GM21576 (cell line): ENCODE results near the gene TSPYL4.

Experiments used
- ATAC-seq: cut with Tn5 transposase; IDR thresholded peaks from one replicate; pipeline ENCODE4 v1.9.1; 2021; ENCODE audit warnings: mild to moderate bottlenecking, moderate library complexity; ENCODE audit not compliant: unreplicated experiment

The TSPYL4 gene

DNA sequence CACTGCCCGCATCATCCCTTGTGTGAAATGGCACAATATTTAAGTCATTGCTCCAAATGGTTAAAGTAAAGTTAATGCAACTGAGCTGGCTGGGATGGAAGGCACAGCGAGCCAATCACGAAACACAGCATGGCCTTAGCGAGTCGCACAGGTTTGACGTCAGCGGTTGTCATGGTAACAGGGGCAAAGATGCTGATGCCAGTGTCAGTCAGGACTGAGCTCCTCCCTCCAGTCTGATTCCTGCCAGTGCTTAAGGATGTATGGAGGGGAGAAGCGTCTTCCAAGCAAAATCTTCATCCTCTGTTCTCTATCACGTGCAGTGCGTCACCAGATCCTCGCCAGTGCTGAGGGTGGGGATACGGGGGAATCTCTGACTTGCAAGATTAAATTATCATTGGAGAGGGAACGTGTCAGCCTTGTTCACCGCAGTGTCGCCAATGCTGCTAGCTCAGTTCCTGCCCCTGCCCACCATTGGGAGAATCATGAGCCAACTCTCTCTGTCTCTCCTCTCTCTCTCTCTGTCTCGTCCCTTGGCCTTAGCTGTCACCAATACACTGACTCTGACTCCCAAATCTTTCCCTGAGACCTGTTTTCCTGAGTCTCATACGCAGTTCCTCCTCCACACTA lies 24.5 kb downstream of the TSPYL4 start:
- ATAC-seq = no peak

DNA sequence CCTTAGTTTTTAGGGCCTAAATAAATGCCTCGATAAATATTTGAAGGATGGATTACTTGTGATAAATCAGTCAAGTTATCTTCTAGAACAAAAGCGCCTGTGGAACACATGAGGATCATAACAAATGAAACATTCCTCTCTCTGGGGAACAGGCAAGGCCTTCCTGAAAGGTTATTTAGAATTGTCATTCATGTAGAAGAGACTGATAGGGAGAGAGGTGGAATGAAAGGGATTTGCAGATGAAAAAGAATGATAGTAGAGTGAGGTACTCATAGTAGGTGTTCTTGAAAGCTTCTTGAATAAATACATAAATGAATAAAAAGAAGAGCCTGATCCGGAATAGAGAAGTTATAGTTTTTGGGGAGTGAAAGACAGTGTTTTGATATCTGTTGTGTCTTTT lies 30.5 kb downstream of the TSPYL4 start:
- ATAC-seq = no peak

GRCh38 chr6:116221911-116222310 lies 32.0 kb downstream of the TSPYL4 start:
- ATAC-seq = no peak

DNA sequence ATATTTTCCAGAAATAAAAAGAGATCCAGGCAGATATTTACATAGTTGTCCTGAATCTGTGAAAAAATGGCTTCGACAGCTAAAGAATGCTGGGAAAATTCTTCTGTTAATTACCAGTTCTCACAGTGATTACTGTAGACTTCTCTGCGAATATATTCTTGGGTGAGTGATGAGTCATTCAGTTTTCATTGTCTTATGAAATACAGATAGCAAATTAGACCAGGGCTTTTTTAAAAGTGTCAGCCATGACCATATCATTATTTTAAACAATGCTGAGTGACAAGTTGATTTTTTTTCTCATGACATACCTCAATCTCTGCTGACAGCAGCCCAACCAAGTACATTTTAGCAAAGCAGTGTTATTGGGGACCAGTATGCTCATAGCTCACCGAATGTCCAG lies 32.8 kb downstream of the TSPYL4 start:
- no peak for ATAC-seq

GRCh38 chr6:116218866-116219265 lies 35.0 kb downstream of the TSPYL4 start:
- no peak for ATAC-seq

DNA sequence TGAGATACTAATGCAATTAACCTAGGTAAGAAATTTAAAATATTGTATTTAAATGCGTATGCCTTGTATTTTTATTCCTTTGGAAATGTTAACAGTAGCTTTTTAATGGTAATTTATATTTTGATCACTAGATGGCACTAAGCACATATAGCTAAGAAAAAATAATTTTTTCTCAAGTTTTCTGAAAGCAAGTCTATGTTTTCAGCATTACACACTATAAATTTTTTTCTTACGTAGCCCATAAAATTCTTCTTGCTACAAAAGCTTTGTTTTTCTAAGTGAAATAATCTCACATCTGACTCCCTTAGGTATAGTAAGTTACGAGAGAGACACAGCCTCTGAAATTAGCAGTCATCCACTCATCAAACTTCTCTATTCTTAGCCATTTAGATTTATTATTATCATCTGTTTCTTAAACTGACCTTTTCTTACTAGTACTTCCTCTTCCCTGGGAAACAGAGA lies 35.7 kb downstream of the TSPYL4 start:
- no peak for ATAC-seq

DNA sequence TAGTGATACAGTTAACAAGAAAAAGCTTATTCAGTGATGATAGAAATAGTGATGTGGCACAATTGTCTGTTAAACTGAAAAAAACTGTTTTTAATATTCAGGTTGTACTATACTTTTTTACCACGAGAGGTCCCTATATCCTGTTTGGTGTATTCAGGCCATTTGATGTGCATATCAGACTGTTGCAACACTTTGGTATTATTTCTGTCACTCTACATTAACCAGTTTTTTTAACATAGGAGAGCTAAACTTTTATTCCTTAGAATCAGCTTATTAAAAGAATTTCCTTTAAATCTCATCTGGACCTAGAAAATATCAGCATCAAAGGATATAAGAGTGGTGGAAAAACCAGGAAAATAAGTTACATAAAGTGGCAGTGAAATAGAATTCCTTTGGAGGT lies 36.8 kb downstream of the TSPYL4 start:
- ATAC-seq = peak; percentile 63

DNA sequence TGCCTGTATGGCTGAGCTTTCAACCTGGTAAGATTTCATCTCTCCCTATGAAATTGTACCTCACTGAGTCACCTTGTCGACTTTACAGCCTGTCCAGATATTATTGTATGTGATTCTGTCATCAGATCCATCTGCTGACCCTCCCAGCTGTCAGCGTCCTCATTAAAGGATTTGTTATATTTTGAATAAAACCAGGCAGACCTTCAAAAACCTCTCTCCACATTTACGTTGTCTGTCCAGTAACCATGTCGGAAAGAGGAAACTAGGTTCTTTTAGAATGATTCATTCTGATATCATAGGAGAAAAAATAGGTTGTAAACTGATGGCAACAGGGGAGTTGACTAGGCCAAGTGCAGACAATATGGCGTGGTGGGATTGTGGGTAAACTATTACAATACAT lies 38.5 kb downstream of the TSPYL4 start:
- ATAC-seq = no peak

DNA sequence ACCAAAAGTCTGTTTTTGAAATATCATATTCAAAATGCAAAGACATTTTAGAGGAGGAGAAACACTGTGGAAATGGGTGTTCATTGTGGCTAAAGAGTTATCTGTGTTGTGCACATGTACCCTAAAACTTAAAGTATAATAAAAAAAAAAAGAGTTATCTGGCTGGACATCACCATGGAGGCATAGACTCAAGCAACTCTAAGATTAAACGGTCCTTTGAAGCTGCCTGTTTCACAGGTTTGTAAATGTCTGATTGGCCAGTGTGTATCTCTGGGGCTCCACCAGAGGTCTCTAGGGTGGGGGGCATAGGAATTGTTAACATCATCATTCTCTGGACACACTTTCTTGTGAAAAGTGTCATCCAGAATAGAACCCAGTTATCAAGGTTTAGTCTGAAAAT lies 39.2 kb downstream of the TSPYL4 start:
- ATAC-seq = no peak

DNA sequence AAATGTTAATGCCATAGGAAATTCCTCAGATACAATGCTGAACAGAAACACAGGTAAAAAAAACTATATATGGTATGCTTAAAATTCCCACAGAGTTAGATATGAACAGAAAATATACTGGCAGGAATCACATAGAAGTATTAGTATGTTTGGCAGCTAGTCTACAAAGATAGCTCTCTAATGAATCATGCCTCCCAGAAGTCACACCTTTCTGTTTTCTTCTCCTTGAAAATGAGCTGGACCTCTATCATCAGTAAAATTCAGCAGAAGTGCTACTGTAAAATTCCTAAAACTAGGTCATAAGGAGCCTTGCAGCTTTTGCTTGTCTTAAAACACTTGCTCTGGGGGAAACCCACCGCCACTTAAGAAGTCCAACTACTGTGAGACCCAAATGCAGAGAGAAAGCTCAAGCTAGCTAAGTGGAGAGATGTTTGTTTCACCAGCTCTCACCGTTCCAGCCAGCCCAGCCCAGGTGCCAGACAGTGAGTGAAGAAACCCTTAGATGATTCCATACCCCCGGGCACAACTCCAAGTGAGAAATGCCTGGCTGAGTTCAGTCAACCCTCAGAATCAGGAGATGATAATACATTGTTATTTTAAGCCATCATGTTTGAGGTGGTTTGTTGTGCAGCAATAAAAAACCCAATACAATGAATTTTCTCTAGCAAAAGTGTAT lies 43.0 kb downstream of the TSPYL4 start:
- no peak for ATAC-seq

DNA sequence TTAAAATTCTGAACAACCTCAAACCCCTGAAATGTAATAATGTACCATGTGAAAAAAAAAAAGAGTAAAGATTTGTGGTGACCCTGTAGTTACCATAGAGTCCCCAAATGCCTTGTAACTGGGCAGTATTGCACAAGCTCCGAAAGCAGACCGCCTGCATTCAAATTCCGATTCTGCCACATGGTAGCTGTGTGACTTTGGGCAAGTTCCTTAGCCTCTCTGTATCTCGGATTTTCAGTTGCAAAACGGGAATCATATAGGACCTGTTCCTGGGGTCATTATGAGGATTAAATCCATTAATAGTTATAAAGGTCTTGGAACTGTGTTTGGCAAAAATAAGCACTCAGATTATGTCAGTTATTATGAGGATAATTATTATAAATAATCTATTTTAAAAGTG lies 43.6 kb downstream of the TSPYL4 start:
- ATAC-seq = no peak

GRCh38 chr6:116208056-116208785 lies 45.7 kb downstream of the TSPYL4 start:
- no peak for ATAC-seq

DNA sequence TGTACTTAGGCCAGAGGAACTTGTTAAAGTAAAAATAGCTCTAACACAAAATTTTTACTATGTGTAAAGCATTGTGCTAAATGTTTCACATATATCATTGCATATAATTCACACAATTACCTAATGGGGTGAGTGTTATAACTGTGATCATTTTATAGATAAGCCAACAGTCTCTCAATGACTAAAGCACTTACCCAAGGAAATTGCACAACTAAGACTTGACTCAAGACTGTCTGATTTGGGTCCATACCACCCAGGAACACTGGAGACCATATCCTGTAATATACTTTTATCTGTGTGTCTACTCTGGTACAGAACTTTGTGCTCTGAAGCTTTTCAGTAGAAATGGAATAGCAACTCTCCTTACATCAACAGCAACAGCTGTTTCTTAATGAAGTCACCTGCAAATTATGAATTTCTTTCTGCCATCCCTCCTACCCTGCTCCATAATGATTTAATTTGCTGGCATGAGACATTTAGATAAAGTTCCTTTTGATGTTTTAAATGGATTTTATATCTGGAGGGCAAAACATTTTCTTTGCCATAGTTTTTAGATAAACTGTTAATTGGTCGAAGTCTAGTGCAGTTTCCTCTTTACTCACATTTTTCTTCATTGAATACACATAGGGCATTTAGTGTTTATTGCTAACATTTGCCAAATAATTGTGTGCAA lies 47.5 kb downstream of the TSPYL4 start:
- no peak for ATAC-seq

GRCh38 chr6:116205281-116205680 lies 48.6 kb downstream of the TSPYL4 start:
- ATAC-seq = no peak

DNA sequence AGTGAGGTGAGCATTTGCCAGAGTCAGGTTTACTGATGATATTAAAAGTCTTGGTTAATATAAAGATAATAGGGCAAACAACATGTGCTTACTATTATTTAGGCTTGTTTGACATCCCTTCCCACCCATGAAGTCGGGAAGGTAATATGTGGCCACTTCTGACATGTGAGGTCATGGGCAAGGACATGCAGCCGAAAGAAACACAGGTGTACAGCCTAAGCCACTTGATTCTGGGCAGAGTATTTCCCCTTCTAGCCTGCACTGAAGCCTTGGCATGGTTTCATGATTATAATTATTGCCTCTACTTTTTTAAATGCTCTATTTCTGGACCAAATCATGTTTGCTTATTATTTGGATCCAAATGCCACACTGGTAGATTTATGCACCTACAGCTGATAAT lies 52.3 kb downstream of the TSPYL4 start:
- no peak for ATAC-seq

DNA sequence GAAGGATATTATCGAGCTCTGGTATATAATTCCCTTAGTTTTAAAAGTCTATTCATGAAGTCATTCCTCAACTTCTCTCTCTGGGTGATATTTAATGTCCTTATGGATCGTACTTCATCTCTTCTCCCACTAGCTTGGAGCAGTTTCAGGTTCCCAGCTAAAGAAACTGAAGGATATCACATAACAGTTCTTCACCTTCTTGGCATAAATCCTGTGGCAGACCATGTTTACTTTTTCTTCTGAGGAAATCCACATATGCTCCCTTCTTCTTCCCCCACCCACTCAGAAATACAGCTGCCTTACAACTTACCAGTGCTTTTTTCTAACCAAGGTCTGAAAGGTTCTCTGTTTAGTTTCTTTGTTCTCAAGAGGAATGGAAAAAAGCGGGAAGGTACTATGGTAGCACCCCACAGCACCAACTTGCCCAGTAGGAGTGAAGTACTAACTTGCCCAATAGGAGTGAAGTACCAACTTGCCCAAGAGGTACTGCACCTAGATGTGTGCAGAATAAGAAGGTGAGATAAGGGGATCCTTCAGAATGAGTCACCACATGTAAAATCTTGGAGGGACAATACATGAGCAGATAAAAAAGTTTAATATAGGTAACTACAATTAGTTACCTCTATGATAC lies 53.1 kb downstream of the TSPYL4 start:
- ATAC-seq = no peak
